ENCODE results near the gene UBE2J2. TPM values are rescaled to one million over a fixed set of nuclear protein-coding genes. Genes with fewer than 3 reads are reported as not detected.
A peak's percentile ranks its signal among the peaks of the same experiment; 100 is the strongest.

UBE2J2 gene
- total and polyA plus RNA-seq, 2 of the 13 experiments (the other 11 are each of a cell fraction or from before 2014, with no cell fraction given) = 25.4 to 29.4 TPM

DNA sequence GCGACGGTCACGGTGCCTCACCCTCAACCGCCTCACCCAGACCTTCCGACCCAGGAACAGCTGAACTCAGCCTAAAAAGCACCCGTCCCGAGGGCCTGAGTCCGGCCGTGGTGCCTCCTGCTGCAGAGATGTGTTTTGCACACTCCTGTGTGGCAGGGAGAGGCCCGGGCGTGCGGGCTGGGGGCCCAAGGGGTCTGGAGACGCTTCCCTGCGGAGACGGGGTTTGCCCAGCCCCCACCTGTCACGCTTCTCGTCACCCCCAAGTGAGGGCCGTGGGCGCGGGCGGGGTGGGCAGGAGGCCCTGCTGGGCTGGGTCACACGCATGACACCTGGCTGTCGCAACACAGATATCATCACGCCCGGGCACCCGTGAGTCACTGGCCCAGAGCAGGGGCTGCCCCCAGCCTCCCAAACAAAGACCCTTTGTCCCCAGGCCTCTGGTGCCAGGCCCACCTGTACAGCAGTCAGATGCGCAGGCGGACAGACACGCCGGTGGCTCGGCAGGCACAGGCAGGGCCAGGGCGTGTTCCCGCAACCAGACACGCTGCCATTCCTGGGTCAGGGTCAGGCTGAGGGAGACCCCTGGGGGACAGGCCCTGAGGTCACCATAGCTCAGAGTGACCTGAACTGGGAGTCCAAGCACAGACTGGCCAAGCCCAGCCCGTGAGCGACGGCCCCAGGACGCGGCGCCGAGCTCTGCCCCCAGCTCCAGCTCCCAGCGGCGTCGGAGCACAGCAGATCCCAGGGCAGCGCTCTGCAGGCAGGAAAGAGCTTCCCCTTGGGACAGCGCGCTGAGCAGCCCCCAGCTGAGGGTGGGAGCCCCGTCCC is 35.6 kb downstream of the UBE2J2 start (continued):
- TF ChIP-seq KMT2B (CRISPR knock-in tag; IDR thresholded peaks at IDR 0.05) = no peak; the same call in 1 of the 2 replicates
- no peak; the same call in 1 of the 2 replicates for TF ChIP-seq ZNF460 (CRISPR knock-in tag; IDR thresholded peaks at IDR 0.05; ENCODE audit: borderline replicate concordance)
- TF ChIP-seq, protein P1, sequence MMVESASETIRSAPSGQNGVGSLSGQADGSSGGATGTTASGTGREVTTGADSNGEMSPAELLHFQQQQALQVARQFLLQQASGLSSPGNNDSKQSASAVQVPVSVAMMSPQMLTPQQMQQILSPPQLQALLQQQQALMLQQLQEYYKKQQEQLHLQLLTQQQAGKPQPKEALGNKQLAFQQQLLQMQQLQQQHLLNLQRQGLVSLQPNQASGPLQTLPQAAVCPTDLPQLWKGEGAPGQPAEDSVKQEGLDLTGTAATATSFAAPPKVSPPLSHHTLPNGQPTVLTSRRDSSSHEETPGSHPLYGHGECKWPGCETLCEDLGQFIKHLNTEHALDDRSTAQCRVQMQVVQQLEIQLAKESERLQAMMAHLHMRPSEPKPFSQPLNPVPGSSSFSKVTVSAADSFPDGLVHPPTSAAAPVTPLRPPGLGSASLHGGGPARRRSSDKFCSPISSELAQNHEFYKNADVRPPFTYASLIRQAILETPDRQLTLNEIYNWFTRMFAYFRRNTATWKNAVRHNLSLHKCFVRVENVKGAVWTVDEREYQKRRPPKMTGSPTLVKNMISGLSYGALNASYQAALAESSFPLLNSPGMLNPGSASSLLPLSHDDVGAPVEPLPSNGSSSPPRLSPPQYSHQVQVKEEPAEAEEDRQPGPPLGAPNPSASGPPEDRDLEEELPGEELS (CRISPR knock-in tag; IDR thresholded peaks at IDR 0.05) = no peak; the same call in 1 of the 2 replicates
- no peak for TF ChIP-seq ZNF367 (CRISPR knock-in tag; IDR thresholded peaks at IDR 0.05; ENCODE audit: borderline replicate concordance)
- no peak for TF ChIP-seq CHCHD3 (CRISPR knock-in tag; IDR thresholded peaks at IDR 0.05)
- no peak; the same call in 1 of the 2 replicates for TF ChIP-seq CHD2 (IDR thresholded peaks at IDR 0.05; ENCODE audit: low read depth, low read length)
- TF ChIP-seq ZNF713 (CRISPR knock-in tag; IDR thresholded peaks at IDR 0.05) = no peak
- no peak for TF ChIP-seq ZNF850 (CRISPR knock-in tag; conservative IDR thresholded peaks at IDR 0.05)
- no peak for TF ChIP-seq ZNF7 (CRISPR knock-in tag; IDR thresholded peaks at IDR 0.05)
- no peak for TF ChIP-seq ZNF232 (CRISPR knock-in tag; IDR thresholded peaks at IDR 0.05; ENCODE audit: borderline replicate concordance)
- TF ChIP-seq MAFK (conservative IDR thresholded peaks at IDR 0.05 in 1 of 2, IDR thresholded peaks at IDR 0.05 in 1 of 2; ENCODE audit: low read length in 2 of 2) = no peak
- TF ChIP-seq ZNF296 (CRISPR knock-in tag; conservative IDR thresholded peaks at IDR 0.05) = no peak; the same call in 1 of the 2 replicates
- TF ChIP-seq ZC3H4 (CRISPR knock-in tag; IDR thresholded peaks at IDR 0.05; ENCODE audit: borderline replicate concordance) = peak; percentile 27; the same call in 1 of the 2 replicates
- TF ChIP-seq ZNF572 (CRISPR knock-in tag; IDR thresholded peaks at IDR 0.05) = no peak
- TF ChIP-seq POLR2G (IDR thresholded peaks at IDR 0.05; ENCODE audit: low read depth, low read length) = peak; percentile 85
- TF ChIP-seq MIER2 (CRISPR knock-in tag; IDR thresholded peaks at IDR 0.05) = no peak
- no peak for TF ChIP-seq DMTF1 (CRISPR knock-in tag; IDR thresholded peaks at IDR 0.05)
- TF ChIP-seq ZNF280D (CRISPR knock-in tag; IDR thresholded peaks at IDR 0.05) = no peak
- 0 out of 2 replicates have a peak, but pooled peaks have one; percentile 19 for TF ChIP-seq ZNF441 (CRISPR knock-in tag; IDR thresholded peaks at IDR 0.05; ENCODE audit: borderline replicate concordance)
- TF ChIP-seq NFYC (CRISPR knock-in tag; IDR thresholded peaks at IDR 0.05) = no peak

Measured in HepG2 (cell line).